Tibial artery (tissue), 4 donors: ENCODE results near the gene SNRPF.

Experiments
- DNase-seq, 2 donors: peaks; one replicate each; pipeline ENCODE4 v3.0.0-alpha.2; 2019
- H3K27ac ChIP-seq, 2 donors: fragments of 200-600 bp; sonication (generic) in 1 of 2; 1 replicate in 1 of 2; 2 replicates in 1 of 2; pipeline ENCODE4 v1.5.1; 2018 to 2019; ENCODE audit warnings: mild to moderate bottlenecking in 1 of 2
- H3K27me3 ChIP-seq, 2 donors: fragments of 200-600 bp; sonication (generic) in 1 of 2; one replicate each; pipeline versions ENCODE4 v1.5.1 to v1.6.0; 2016 to 2019
- H3K36me3 ChIP-seq, 3 donors: fragments of 200-600 bp; sonication (generic) in 2 of 3; one replicate each; pipeline ENCODE4 v1.5.1; 2016 to 2019; ENCODE audit warnings: mild to moderate bottlenecking in 2 of 3
- H3K4me1 ChIP-seq, 4 donors: fragments of 200-600 bp; sonication (generic) in 2 of 4; 1 replicate in 3 of 4; 2 replicates in 1 of 4; pipeline ENCODE4 v1.5.1; 2016 to 2019
- H3K4me3 ChIP-seq, 2 donors: fragments of 200-600 bp; sonication (generic) in 1 of 2; 1 replicate in 1 of 2; 2 replicates in 1 of 2; pipeline ENCODE4 v1.5.1; 2018 to 2019; ENCODE audit warnings: mild to moderate bottlenecking in 2 of 2
- H3K9me3 ChIP-seq, 3 donors: fragments of 200-600 bp; sonication (generic) in 1 of 3; one replicate each; pipeline ENCODE4 v1.5.1; 2016 to 2019
- CTCF ChIP-seq, 2 experiments: fragments of 200-600 bp in 1 of 2; fragments of 450-650 bp in 1 of 2; IDR thresholded peaks; one replicate each; pipeline ENCODE4 v1.5.1; 2017 to 2019; ENCODE audit warnings: antibody characterized with exemption in 2 of 2, mild to moderate bottlenecking in 1 of 2, moderate library complexity in 1 of 2
- intact Hi-C: fragments of 100-400 bp; cut with DNase I; formaldehyde crosslinking; loops from one replicate; pipeline ENCODE4 v1.15.0; 2023; ENCODE audit warnings: low total_unique reads

The SNRPF gene

GRCh38 chr12:95820096-95820703 is 38.6 kb upstream of the SNRPF start:
- no peak for DNase-seq

GRCh38 chr12:95829395-95829794 is 29.4 kb upstream of the SNRPF start:
- Histone ChIP-seq H3K27me3 (peaks cover 0 to 5% of the 10 kb centered on the region in 2 donors), H3K4me1 (peaks cover 0 to 11% (median 0%) of the 10 kb centered on the region in 4 donors), H3K27ac (no peak overlapping the region), H3K36me3 (no peaks in the 10 kb centered on the region), H3K9me3 (no peaks in the 10 kb centered on the region), H3K4me3 (no peak overlapping the region)
- TF ChIP-seq CTCF (IDR thresholded peaks at IDR 0.05): no peak
- intact Hi-C loops: no loop called here
- no peak for DNase-seq

More at GRCh38 chr12:95820096-95820703, 38.6 kb upstream of the SNRPF start:
- Histone ChIP-seq H3K27me3 (no peaks in the 10 kb centered on the region), H3K4me1 (no peaks in the 10 kb centered on the region), H3K9me3 (no peaks in the 10 kb centered on the region), H3K4me3 (no peak overlapping the region), H3K36me3 (no peaks in the 10 kb centered on the region), H3K27ac (no peak overlapping the region)
- intact Hi-C loops: no loop called here
- peak; percentile 41 to 46 for TF ChIP-seq CTCF (IDR thresholded peaks at IDR 0.05)

- intact Hi-C loops: no loop called here
- no peak for TF ChIP-seq CTCF (IDR thresholded peaks at IDR 0.05)
- Histone ChIP-seq H3K4me3 (no peak overlapping the region), H3K4me1 (peaks cover 0 to 11% (median 0%) of the 10 kb centered on the region in 4 donors), H3K36me3 (no peaks in the 10 kb centered on the region), H3K27me3 (peaks cover 0 to 5% of the 10 kb centered on the region in 2 donors), H3K27ac (no peak overlapping the region), H3K9me3 (no peaks in the 10 kb centered on the region)
- DNase-seq: no peak
Observed at GRCh38 chr12:95830335-95831089, 28.2 kb upstream of the SNRPF start.

- Histone ChIP-seq H3K4me3 (no peak overlapping the region), H3K27me3 (peaks cover 0 to 5% of the 10 kb centered on the region in 2 donors), H3K9me3 (no peaks in the 10 kb centered on the region), H3K4me1 (peaks cover 0 to 15% (median 0%) of the 10 kb centered on the region in 4 donors), H3K36me3 (no peaks in the 10 kb centered on the region), H3K27ac (no peak overlapping the region)
- no peak for DNase-seq
- TF ChIP-seq CTCF (IDR thresholded peaks at IDR 0.05): no peak
- intact Hi-C loops: no loop called here
Observed at GRCh38 chr12:95834572-95834971, 24.2 kb upstream of the SNRPF start.

GRCh38 chr12:95836185-95836609 is 22.6 kb upstream of the SNRPF start:
- intact Hi-C loops: no loop called here
- no peak overlapping the region for H3K27ac ChIP-seq
- H3K4me3 ChIP-seq: no peak overlapping the region

More at GRCh38 chr12:95836185-95836609, 22.6 kb upstream of the SNRPF start:
- no peak for TF ChIP-seq CTCF (IDR thresholded peaks at IDR 0.05)
- peaks cover 0 to 5% of the 10 kb centered on the region in 2 donors for H3K27me3 ChIP-seq
- peaks cover 0 to 15% (median 0%) of the 10 kb centered on the region in 4 donors for H3K4me1 ChIP-seq
- no peaks in the 10 kb centered on the region for H3K36me3 ChIP-seq
- no peak for DNase-seq
- no peaks in the 10 kb centered on the region for H3K9me3 ChIP-seq
